ENCODE measurements around the gene MYO1C. TPM values are rescaled to one million over a fixed set of nuclear protein-coding genes. Genes with fewer than 3 reads are reported as not detected.
A peak's percentile ranks its signal among the peaks of the same experiment; 100 is the strongest.

MYO1C gene
- total and polyA plus RNA-seq, 9 of the 15 experiments (the other 6 are each of a cell fraction or from before 2014, with no cell fraction given) = 0.46 to 32.5 (median 11.6) TPM

DNA sequence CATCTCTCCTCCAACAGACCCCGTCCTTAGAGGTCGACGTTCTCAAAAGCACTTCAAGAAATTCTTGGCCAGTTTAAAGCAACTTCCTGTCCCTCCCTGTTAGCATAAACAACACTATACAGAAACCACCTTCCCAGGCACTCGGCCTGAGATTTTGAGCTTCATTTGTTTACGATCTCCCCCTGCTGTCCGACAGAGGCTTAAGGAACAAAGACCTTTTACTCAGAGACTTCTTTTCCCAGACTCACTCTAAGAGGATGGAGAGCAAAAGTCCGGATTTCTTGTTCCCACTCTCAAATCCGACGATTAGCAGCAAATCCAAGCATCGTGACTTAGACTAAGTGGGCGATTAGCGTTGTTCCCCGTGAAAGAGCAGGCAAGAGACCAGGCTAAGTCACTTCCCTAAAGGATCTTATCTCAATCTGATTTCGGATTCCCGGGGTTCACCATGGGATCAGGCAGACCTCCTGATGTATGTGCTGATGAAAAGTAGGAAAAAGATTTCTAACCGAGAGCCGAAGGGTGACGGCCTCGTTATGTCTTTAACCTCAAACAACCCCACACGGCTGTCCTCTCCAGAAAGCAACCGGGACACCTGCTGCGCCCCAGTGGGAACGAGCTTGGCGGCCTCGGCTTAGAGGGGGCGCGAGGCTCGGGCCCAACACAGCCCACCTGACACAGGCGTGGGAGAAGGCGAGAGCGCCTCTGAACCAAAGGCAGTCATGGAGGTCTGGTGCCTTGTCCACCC is 23.3 kb upstream of the MYO1C start (continued):
- TF ChIP-seq COPS2 (conservative IDR thresholded peaks at IDR 0.05) (no peak), CTCF (IDR thresholded peaks at IDR 0.05 in 2 of 3, conservative IDR thresholded peaks at IDR 0.05 in 1 of 3; ENCODE audit: insufficient read depth in 2 of 3, low read depth in 1 of 3, low read length in 3 of 3) (peak; percentile 47 to 72 (median 60); a peak in 5 of 6 replicates), FOXJ2 (tag; IDR thresholded peaks at IDR 0.05) (no peak), GATAD2B (IDR thresholded peaks at IDR 0.05; ENCODE audit: borderline replicate concordance) (no peak), TSC22D4 (tag; IDR thresholded peaks at IDR 0.05) (no peak), TOE1 (IDR thresholded peaks at IDR 0.05; ENCODE audit: borderline replicate concordance) (no peak), TOE1 (CRISPR knock-in tag; IDR thresholded peaks at IDR 0.05; ENCODE audit: borderline replicate concordance, low read depth) (no peak), TBL1XR1 (IDR thresholded peaks at IDR 0.05; ENCODE audit: low read length in 2 of 2) (no peak), SRF (CRISPR knock-in tag; IDR thresholded peaks at IDR 0.05) (no peak), TEAD1 (CRISPR knock-in tag; IDR thresholded peaks at IDR 0.05) (0 out of 4 replicates have a peak, but pooled peaks of 1 of the 2 experiments have one; percentile 42), NR4A1 (CRISPR knock-in tag; IDR thresholded peaks at IDR 0.05) (no peak), NR4A1 (tag; IDR thresholded peaks at IDR 0.05) (no peak), SMC3 (conservative IDR thresholded peaks at IDR 0.05; ENCODE audit: insufficient read depth, low read depth, low read length) (0 out of 2 replicates have a peak, but pooled peaks have one; percentile 10), SP2 (IDR thresholded peaks at IDR 0.05; ENCODE audit: extremely low read depth, low read depth, low read length, poor library complexity, severe bottlenecking) (no peak), CBFA2T2 (conservative IDR thresholded peaks at IDR 0.05) (no peak), ELF1 (tag; IDR thresholded peaks at IDR 0.05) (peak; percentile 35; the same call in 1 of the 2 replicates), TCF7L2 (IDR thresholded peaks at IDR 0.05; ENCODE audit: low read depth, low read length) (no peak), ZNF511 (CRISPR knock-in tag; IDR thresholded peaks at IDR 0.05) (no peak), ZNF644 (tag; IDR thresholded peaks at IDR 0.05; ENCODE audit: low read depth) (no peak), E2F1 (CRISPR knock-in tag; IDR thresholded peaks at IDR 0.05) (no peak), LCOR (CRISPR knock-in tag; IDR thresholded peaks at IDR 0.05) (no peak), HIVEP1 (CRISPR knock-in tag; IDR thresholded peaks at IDR 0.05) (no peak), E2F3 (CRISPR knock-in tag; IDR thresholded peaks at IDR 0.05) (no peak), ESRRA (IDR thresholded peaks at IDR 0.05; ENCODE audit: borderline replicate concordance, low read depth) (no peak)
- TF ChIP-seq, protein P1, sequence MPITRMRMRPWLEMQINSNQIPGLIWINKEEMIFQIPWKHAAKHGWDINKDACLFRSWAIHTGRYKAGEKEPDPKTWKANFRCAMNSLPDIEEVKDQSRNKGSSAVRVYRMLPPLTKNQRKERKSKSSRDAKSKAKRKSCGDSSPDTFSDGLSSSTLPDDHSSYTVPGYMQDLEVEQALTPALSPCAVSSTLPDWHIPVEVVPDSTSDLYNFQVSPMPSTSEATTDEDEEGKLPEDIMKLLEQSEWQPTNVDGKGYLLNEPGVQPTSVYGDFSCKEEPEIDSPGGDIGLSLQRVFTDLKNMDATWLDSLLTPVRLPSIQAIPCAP (CRISPR knock-in tag; IDR thresholded peaks at IDR 0.05; ENCODE audit: borderline replicate concordance) = no peak
